Naive thymus-derived CD8-positive, alpha-beta T cell (primary cell): ENCODE measurements around the gene GNB5. TPM values are rescaled to one million over a fixed set of nuclear protein-coding genes. Genes with fewer than 3 reads are reported as not detected.

Experiments
- ATAC-seq, 2 donors: fragments of 150-1000 bp; cut with Tn5 transposase in 1 of 2; sonication (Bioruptor Pico), chemical (Tn5 transposase) in 1 of 2; 1 replicate in 1 of 2; 2 replicates in 1 of 2; pipeline ENCODE4 v1.10.0; 2021; ENCODE audit warnings: mild to moderate bottlenecking in 2 of 2, moderate library complexity in 2 of 2
- POLR2A ChIA-PET: fragments of 350-600 bp; sonication (Branson Sonifier 250); formaldehyde crosslinking; loops from one replicate; lab custom pipeline; 2021; ENCODE audit warnings: antibody characterized with exemption; lab: Charles Lee
- DNase-seq, 10 donors: peaks; one replicate each; pipeline versions ENCODE4 v3.0.0 to v3.0.0-alpha.2; 2020 to 2022
- H3K27ac Mint-ChIP-seq, 10 donors: one replicate each; pipeline ENCODE4 v1.8.0; 2020 to 2022; ENCODE audit warnings: mild to moderate bottlenecking in 10 of 10, mixed read lengths in 10 of 10, moderate library complexity in 4 of 10, inconsistent platforms in 1 of 10
- H3K27me3 Mint-ChIP-seq, 5 donors: one replicate each; pipeline ENCODE4 v1.8.0; 2021 to 2022; ENCODE audit warnings: mixed read lengths in 5 of 5
- H3K36me3 Mint-ChIP-seq, 3 donors: one replicate each; pipeline ENCODE4 v1.8.0; 2020 to 2022; ENCODE audit warnings: mixed read lengths in 3 of 3, mild to moderate bottlenecking in 2 of 3, inconsistent platforms in 1 of 3
- H3K4me1 Mint-ChIP-seq, 4 donors: one replicate each; pipeline ENCODE4 v1.8.0; 2021 to 2022; ENCODE audit warnings: mixed read lengths in 4 of 4
- H3K4me3 Mint-ChIP-seq, 10 donors: one replicate each; pipeline ENCODE4 v1.8.0; 2020 to 2022; ENCODE audit warnings: mild to moderate bottlenecking in 10 of 10, mixed read lengths in 10 of 10, moderate library complexity in 6 of 10, inconsistent platforms in 1 of 10
- H3K9me3 Mint-ChIP-seq, 9 donors: one replicate each; pipeline ENCODE4 v1.8.0; 2020 to 2022; ENCODE audit warnings: mixed read lengths in 9 of 9, mild to moderate bottlenecking in 3 of 9, inconsistent platforms in 1 of 9, moderate library complexity in 1 of 9
- polyA plus RNA-seq, 3 donors: library from polyadenylated mRNA; unstranded; fragments of 300-500 nt; fragmentation: Illumina TruSeq; gene quantifications; one replicate each; pipeline ENCODE4 v1.2.3, GENCODE V29; 2021
- total RNA-seq, 8 experiments: library from RNA in 2 of 8; stranded (reverse) in 2 of 8; gene quantifications; one replicate each; pipeline ENCODE4 v1.2.3 and lab custom pipeline; 2021 to 2026

GNB5 gene
- total and polyA plus RNA-seq, 5 experiments from 2014 or later, result 32.4 to 48.5 (median 41.7) TPM

DNA sequence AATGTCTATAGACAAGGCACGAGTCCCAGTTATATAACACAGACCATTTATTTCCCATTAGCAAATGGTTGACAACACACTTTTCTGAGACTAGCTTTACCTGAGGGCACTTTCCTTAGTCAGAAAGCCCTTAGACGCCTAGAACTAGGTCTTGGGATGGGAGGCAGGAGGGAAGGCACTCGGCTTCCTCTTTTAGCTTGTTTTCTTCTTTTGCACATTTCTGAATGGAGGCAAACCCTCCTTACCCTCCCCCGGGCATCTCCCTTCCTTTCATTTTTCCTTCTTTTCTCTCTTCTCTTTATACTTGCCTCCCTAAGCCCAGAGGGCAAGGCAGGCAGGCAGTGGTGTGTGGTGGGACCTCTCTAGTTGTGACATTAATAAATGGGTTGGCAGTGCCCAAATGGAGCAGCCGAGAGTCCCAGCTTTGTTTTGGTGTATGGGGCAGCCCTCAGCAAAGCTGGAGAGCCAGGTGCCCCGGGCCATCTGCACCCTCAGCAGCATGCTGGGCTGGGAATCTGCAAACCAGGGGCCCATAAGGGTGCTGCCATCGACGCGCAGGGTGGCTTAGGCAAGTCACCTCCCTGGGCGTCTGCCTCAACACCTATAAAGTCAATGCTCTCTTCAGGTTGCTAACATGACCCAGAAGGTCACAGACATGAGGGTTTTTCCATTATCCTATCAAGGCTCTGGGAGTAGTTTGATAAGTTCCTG, 57.5 kb downstream of the GNB5 start:
- H3K27ac Mint-ChIP-seq, result peak overlapping the region in 4 of 10 donors; percentile 28 to 68 (median 48)
- no peak overlapping the region for H3K4me3 Mint-ChIP-seq
- ATAC-seq (no peak), DNase-seq (no peak)
- peaks cover 4 to 57% (median 19%) of the 10 kb centered on the region in 3 donors for H3K36me3 Mint-ChIP-seq
- no peaks in the 10 kb centered on the region for H3K9me3 Mint-ChIP-seq
- peaks cover 12 to 29% (median 26%) of the 10 kb centered on the region in 4 donors for H3K4me1 Mint-ChIP-seq
- POLR2A ChIA-PET, result interaction anchor here (3.0 kb wide), 1 partner anchor 46 kb away, joined by 11 read pairs; no protein-coding TSS in a partner anchor
- H3K27me3 Mint-ChIP-seq, result no peaks in the 10 kb centered on the region

DNA sequence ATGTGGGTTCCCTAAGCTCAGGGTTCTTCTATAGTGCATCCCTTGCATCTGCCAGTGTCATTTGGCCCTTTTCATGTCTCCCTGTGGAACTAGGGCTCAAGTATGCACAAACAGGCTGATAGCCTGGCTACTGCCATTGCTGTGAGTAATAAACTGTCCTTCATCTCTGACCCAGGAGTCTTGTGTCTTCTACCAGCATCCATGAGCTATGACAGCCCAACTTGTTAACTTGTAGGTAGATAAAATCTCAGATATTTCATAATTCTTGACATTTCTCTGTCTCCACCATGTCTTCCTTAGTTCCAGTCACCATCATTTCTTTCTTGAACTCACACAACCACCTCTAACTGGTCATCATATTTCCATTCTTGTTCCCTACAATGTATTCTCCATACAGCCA, 59.1 kb downstream of the GNB5 start:
- POLR2A ChIA-PET, result interaction anchor here (0.6 kb wide), 1 partner anchor 168 kb away, joined by 3 read pairs; no protein-coding TSS in a partner anchor
- peak overlapping the region in 4 of 10 donors; percentile 22 to 59 (median 42) for H3K27ac Mint-ChIP-seq
- no peak for DNase-seq
- H3K4me1 Mint-ChIP-seq, result peaks cover 7 to 18% (median 17%) of the 10 kb centered on the region in 4 donors
- no peak for ATAC-seq
- H3K9me3 Mint-ChIP-seq, result no peaks in the 10 kb centered on the region
- peaks cover 4 to 63% (median 18%) of the 10 kb centered on the region in 3 donors for H3K36me3 Mint-ChIP-seq
- H3K4me3 Mint-ChIP-seq, result no peak overlapping the region
- H3K27me3 Mint-ChIP-seq, result no peaks in the 10 kb centered on the region

DNA sequence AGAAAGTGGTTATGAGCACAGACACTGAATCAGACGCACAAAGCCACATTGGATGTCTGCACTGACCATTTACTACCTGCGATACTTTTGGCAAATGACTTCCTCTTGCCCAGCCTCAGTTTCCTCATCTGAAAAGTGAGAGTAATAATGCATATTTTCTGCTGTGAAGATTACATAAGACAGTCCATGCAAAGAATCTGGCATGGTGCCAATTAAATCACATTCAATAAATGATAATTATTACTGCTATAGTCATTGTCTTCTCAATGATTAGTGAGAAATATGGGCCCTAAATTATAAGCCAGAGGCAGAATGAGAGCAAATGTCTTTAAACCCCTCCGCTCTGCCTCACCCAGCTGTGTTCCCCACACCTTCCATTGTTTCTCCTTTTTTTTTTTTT, 62.6 kb downstream of the GNB5 start:
- DNase-seq (no peak), ATAC-seq (no peak)
- POLR2A ChIA-PET, result no interaction called here
- H3K36me3 Mint-ChIP-seq, result peaks cover 4 to 75% (median 13%) of the 10 kb centered on the region in 3 donors
- H3K27me3 Mint-ChIP-seq, result no peaks in the 10 kb centered on the region
- no peaks in the 10 kb centered on the region for H3K4me1 Mint-ChIP-seq
- no peak overlapping the region for H3K27ac Mint-ChIP-seq
- H3K9me3 Mint-ChIP-seq, result no peaks in the 10 kb centered on the region
- no peak overlapping the region for H3K4me3 Mint-ChIP-seq

DNA sequence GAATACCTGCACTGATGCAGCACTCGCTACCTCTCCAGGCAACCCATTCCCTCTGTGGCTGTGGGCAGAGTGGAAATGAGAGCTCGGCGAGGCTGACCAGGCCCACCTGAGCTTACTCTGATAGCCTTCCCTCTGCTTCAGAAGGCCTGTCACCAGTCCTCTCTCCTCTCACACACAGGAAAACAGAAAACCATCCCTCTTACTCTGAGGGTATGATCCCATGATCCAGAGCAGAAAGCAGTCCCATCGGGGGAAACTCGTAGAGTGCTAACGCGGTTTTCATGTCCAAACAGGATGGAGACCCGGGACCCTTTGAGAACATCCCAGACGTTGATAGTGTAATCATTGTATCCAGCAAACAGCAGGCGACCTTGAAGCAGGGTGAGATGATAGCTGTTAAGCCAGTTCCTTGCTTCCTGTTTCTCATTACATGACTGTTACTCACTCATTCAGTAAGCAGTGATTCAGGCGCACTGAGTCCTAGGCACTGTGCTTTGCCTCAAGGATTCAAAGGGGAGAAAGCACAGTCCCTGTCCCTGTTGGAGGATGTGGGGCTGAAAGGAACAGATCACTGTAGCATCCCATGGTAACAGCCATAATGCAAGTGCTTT, 66.8 kb downstream of the GNB5 start:
- Mint-ChIP-seq H3K4me1 (no peaks in the 10 kb centered on the region), H3K27me3 (no peaks in the 10 kb centered on the region), H3K4me3 (no peak overlapping the region), H3K36me3 (peaks cover 0 to 58% (median 5%) of the 10 kb centered on the region in 3 donors), H3K27ac (peak overlapping the region in 5 of 10 donors; percentile 6 to 53 (median 45)), H3K9me3 (no peaks in the 10 kb centered on the region)
- POLR2A ChIA-PET, result interaction anchor here (0.6 kb wide), 1 partner anchor 47 kb away, joined by 4 read pairs; no protein-coding TSS in a partner anchor
- DNase-seq (no peak), ATAC-seq (no peak)

DNA sequence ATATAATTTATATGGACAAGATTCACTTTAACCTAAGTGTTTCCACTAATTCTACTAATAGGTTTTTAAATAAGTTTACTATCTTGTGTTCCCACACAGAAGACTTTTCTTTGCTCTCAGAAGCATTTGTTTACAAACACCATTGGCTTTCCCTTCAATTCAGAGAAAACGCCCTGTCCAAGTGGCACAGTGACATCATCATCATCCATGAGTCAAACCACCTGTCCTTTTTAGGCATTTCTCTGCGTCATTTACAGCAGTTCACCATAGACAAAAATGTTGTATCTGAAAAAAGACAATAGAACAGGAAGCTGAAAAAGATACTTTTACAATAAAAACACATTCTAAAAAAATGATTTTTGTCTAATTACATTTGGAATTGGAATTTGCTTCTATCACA, 69.3 kb downstream of the GNB5 start:
- no peaks in the 10 kb centered on the region for H3K27me3 Mint-ChIP-seq
- no peak overlapping the region for H3K4me3 Mint-ChIP-seq
- ATAC-seq, result no peak
- POLR2A ChIA-PET, result no interaction called here
- no peak for DNase-seq
- no peaks in the 10 kb centered on the region for H3K9me3 Mint-ChIP-seq
- peaks cover 0 to 41% (median 2%) of the 10 kb centered on the region in 3 donors for H3K36me3 Mint-ChIP-seq
- H3K27ac Mint-ChIP-seq, result peak overlapping the region in 1 of 10 donors; percentile 39
- no peaks in the 10 kb centered on the region for H3K4me1 Mint-ChIP-seq

DNA sequence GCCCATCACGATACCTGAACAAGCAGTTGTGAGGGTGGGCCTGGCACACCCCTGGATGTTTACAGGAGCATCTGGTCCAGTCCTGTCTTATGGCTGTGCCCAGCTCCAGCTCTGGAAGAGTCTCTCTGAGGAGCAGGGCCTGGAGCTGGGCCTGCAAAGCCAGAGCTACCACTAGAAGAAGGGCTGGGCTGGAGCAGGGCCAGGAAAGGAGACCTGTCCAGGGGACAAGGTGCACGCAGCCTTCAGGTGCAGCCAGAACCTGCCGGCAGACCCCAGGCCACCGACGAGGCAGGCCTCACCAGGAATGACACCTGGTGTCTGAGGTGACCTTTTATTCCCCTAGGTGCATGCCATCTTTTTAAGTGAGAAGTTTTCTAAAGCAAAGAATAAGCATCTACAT, 70.2 kb downstream of the GNB5 start:
- ATAC-seq (no peak), DNase-seq (no peak)
- Mint-ChIP-seq H3K4me1 (peaks cover 0 to 6% (median 5%) of the 10 kb centered on the region in 4 donors), H3K4me3 (no peak overlapping the region), H3K27me3 (no peaks in the 10 kb centered on the region), H3K9me3 (no peaks in the 10 kb centered on the region), H3K27ac (peak overlapping the region in 1 of 10 donors; percentile 41), H3K36me3 (peaks cover 0 to 36% (median 2%) of the 10 kb centered on the region in 3 donors)
- POLR2A ChIA-PET, result no interaction called here

DNA sequence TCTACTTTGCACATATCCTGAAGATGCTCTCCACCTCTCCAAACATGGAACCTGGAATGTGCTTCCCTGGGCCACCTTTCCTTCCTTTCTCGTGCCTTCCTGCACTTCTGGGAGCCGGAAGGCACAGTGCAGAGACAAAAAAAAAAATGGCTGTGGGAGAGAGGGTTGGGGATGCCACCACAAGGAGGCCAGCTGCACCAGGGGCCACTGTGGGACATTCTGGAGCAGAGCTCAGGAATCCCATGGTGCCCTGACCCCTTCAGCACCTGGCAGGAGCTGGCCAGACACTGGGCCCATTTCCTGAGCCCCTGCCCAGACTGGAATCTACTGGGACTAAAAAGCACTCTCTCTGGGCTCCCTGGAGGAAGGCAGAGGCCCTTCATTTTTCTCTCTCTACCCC, 70.7 kb downstream of the GNB5 start:
- POLR2A ChIA-PET, result no interaction called here
- H3K36me3 Mint-ChIP-seq, result peaks cover 0 to 31% (median 2%) of the 10 kb centered on the region in 3 donors
- H3K9me3 Mint-ChIP-seq, result no peaks in the 10 kb centered on the region
- H3K4me3 Mint-ChIP-seq, result no peak overlapping the region
- no peaks in the 10 kb centered on the region for H3K27me3 Mint-ChIP-seq
- H3K4me1 Mint-ChIP-seq, result peaks cover 0 to 11% (median 9%) of the 10 kb centered on the region in 4 donors
- DNase-seq, result no peak
- H3K27ac Mint-ChIP-seq, result no peak overlapping the region
- ATAC-seq, result no peak

DNA sequence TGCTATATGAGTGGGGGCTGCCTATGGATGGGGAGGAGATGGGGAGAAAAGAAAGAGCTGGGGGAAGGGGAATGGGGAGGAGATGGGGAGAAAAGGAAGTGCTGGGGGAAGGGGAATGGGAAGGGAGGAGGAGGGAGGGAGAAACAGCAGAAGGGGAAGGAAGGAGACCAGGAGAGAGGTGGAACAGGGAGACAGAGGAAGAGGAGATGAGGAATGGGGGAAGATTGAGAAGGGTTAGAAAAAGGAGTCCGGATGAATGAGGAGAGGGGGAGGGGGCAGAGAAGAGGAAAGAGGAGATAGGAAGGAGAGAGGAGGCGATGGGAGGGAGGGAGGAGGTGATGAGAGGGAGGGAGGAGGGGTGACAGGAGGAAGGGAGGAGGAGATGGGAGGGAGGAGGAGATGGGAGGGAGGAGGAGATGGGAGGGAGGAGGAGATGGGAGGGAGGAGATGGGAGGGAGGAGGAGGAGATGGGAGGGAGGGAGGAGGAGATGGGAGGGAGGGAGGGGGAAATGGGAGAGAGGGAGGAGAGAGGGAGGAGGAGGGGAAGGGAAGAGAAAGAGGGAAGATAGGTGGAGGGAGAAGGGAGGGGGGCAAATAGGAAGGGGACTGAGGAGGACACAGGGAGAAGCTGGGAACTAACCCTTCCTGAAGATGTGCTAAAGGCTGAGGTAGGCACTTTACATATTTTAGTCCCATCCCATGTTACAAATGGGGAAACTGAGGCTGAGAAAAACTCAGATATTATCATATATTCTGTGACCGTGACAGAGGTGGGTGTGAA, 72.0 kb downstream of the GNB5 start:
- Mint-ChIP-seq H3K27me3 (no peaks in the 10 kb centered on the region), H3K9me3 (no peaks in the 10 kb centered on the region), H3K36me3 (peaks cover 0 to 20% (median 2%) of the 10 kb centered on the region in 3 donors), H3K4me1 (peaks cover 0 to 12% (median 9%) of the 10 kb centered on the region in 4 donors), H3K4me3 (no peak overlapping the region), H3K27ac (peak overlapping the region in 2 of 10 donors; percentile 15 to 78)
- POLR2A ChIA-PET, result interaction anchor here (0.6 kb wide), 1 partner anchor 95 kb away, joined by 5 read pairs; no protein-coding TSS in a partner anchor
- DNase-seq (no peak), ATAC-seq (no peak)

DNA sequence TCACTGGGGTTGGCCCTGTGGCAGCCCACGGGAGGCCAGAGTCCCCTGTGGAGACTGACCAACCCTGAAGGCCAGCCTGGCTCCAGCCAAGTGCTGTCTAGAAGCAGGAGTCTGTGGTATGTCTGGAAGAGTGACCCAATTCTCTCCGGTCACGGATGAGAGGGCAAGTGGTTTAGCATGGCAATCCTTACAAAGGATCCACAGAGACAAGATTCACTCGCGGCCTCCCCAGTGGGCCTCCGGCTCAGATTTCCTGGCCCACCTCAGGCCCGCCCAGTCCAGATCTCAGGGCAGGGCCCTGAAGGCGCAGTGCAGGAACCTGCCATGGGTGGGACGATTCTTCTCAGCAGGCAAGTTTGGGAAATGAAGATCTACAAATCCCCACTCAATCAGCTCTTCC, 73.6 kb downstream of the GNB5 start:
- POLR2A ChIA-PET, result no interaction called here
- peak overlapping the region in 5 of 10 donors; percentile 19 to 78 (median 71) for H3K27ac Mint-ChIP-seq
- ATAC-seq (no peak), DNase-seq (no peak)
- H3K27me3 Mint-ChIP-seq, result peaks cover 0 to 2% (median 0%) of the 10 kb centered on the region in 5 donors
- peaks cover 0 to 10% (median 0%) of the 10 kb centered on the region in 3 donors for H3K36me3 Mint-ChIP-seq
- no peaks in the 10 kb centered on the region for H3K9me3 Mint-ChIP-seq
- H3K4me3 Mint-ChIP-seq, result no peak overlapping the region
- H3K4me1 Mint-ChIP-seq, result peaks cover 0 to 12% (median 9%) of the 10 kb centered on the region in 4 donors

DNA sequence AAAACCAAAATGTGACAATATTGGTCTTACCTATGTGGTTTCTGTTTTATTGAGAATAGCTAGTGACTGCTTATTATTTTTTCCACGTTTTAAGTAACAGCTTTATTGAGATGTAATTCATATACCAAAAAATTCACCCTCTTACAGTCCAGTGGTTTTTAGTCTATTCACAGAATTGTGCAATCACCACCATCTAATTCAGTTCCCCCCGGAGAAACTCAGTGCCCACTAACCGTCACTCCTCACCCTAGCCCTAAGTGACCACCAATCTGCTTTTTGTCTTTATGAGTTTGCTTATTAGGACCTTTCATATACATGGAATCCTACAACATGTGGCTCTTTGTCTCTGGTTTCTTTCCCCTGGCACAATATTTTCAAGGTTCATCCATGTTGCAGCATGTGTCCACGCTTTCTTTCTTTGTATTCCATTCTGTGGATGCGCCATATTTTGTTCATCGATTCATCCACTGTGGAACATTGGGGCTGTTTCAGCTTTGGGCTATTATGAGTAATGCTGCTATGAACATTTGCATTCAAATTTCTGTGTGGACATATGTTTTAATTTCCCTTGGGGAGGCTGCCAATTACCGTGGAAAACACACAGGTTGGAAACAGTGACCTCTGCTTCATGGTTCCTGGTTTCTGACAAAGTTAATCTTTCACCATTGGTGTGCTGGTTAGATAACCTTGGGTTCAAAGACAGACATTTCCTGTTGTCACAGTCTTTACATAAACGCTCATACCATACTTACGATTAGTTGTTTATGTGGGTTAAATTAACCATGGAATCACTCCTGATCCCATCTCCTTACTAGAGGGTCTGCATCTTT, 75.4 kb downstream of the GNB5 start:
- no peak overlapping the region for H3K4me3 Mint-ChIP-seq

DNA sequence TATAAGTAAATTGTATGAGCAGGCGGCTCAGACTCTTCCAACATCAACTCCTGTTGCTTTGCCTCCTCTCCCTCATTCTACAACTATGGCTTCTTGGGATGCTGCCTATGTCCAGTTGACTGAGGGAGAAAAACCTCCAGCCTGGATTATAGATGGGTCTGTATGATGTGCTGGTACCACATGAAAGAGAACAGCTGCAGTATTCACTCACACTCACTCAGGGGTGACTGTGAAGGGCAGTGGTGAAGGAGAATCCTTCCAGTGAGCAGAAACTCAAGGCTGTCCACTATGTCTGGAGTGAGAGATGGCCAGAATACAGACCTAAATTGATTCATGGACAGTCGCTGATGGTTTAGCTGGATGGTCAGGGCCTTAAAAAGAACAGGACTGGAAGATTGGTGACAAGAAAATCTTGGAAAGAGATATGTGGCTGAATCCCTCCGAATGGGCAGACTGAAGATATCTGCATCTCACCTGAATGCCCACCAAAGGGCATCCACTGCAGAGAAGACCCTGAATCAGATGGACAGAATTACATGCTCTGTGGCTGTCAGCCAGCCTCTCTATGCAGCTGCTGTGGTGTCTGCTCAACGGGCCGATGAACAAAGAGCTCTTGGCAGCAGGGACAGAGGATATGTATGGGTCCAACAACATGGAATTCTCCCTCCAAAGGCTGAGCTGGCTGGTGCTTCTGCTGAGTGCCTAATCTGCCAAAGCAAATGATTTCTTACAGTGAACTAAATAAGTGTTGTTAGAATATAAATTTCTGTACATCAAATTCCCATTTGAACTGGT, 76.7 kb downstream of the GNB5 start:
- peak overlapping the region in 2 of 10 donors; percentile 53 to 72 for H3K27ac Mint-ChIP-seq
- POLR2A ChIA-PET, result interaction anchor here (1.1 kb wide), 1 partner anchor 94 kb away, joined by 3 read pairs; no protein-coding TSS in a partner anchor
- peak overlapping the region in 1 of 10 donors; percentile 3 for H3K4me3 Mint-ChIP-seq
- H3K36me3 Mint-ChIP-seq, result no peaks in the 10 kb centered on the region
- H3K4me1 Mint-ChIP-seq, result peaks cover 0 to 20% (median 11%) of the 10 kb centered on the region in 4 donors
- no peaks in the 10 kb centered on the region for H3K9me3 Mint-ChIP-seq
- DNase-seq, result no peak
- H3K27me3 Mint-ChIP-seq, result peaks cover 5 to 24% (median 11%) of the 10 kb centered on the region in 5 donors
- no peak for ATAC-seq

More for the DNA sequence above, 75.4 kb downstream of the GNB5 start:
- H3K36me3 Mint-ChIP-seq, result peaks cover 0 to under 1% (median 0%) of the 10 kb centered on the region in 3 donors
- H3K4me1 Mint-ChIP-seq, result peaks cover 0 to 13% (median 11%) of the 10 kb centered on the region in 4 donors
- POLR2A ChIA-PET, result interaction anchor here (0.7 kb wide), 1 partner anchor 108 kb away, joined by 3 read pairs; no protein-coding TSS in a partner anchor
- no peak for DNase-seq
- peaks cover 0 to 12% (median 2%) of the 10 kb centered on the region in 5 donors for H3K27me3 Mint-ChIP-seq
- ATAC-seq, result no peak
- no peaks in the 10 kb centered on the region for H3K9me3 Mint-ChIP-seq
- H3K27ac Mint-ChIP-seq, result peak overlapping the region in 5 of 10 donors; percentile 2 to 70 (median 11)
